DMS79 treated with DMSO at 0.1 percent for 48 hours (cell line): ENCODE data around the gene SP140.
A peak's percentile ranks its signal among the peaks of the same experiment; 100 is the strongest.
"Not testable (repeated sequence)": the region's sequence is repeated elsewhere in the genome, so short reads cannot be mapped to it uniquely, and the experiment has no call there.

ENCODE experiments used
- DNase-seq: peaks from one replicate; lab custom pipeline; 2025; lab: John Stamatoyannopoulos, UW

SP140 gene

DNA sequence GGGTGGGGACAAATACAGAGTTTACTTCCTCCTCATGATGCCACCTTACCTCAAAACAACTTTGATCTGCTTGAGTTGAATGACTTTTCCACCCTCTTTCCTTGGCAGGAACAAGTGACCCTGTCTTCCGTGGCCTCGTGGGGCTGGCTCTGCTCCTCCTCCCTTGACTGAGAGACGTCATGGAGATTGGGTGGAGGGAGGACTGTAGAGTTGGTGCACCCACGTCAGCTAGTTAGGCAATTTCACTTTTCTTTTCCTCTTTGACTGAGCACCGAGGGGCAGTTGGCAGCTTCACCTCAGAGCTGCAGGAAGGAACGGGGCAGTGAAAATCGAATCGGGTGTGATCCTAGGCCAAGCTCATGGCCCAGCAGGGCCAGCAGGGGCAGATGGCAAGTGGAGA lies at the start of gene SP140:
SP140 (plus strand) TSS at position 251 of the 400 bp plus-strand sequence; CDS start at position 360, 109 bp downstream.
- no peak for DNase-seq

DNA sequence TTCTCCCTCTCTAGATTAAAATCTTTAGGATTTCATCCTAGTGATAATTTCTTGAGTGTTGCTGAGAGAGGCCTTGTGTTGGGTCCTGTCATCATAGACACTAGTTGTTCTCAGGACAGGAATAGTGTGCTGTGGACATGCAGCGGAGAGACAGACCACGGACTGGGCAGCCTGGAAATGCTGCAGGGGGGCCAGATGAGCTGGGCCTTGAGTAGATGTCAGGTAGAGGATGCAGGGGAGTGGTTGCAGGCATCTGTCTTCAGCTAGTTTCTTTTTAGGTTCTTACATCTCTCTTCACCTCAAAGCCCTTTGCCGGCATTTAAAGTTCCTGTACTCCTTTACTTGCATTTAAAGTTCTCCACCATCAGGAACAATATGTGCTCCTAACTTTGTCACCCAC lies 48.5 kb upstream of the SP140 start:
- no peak for DNase-seq

DNA sequence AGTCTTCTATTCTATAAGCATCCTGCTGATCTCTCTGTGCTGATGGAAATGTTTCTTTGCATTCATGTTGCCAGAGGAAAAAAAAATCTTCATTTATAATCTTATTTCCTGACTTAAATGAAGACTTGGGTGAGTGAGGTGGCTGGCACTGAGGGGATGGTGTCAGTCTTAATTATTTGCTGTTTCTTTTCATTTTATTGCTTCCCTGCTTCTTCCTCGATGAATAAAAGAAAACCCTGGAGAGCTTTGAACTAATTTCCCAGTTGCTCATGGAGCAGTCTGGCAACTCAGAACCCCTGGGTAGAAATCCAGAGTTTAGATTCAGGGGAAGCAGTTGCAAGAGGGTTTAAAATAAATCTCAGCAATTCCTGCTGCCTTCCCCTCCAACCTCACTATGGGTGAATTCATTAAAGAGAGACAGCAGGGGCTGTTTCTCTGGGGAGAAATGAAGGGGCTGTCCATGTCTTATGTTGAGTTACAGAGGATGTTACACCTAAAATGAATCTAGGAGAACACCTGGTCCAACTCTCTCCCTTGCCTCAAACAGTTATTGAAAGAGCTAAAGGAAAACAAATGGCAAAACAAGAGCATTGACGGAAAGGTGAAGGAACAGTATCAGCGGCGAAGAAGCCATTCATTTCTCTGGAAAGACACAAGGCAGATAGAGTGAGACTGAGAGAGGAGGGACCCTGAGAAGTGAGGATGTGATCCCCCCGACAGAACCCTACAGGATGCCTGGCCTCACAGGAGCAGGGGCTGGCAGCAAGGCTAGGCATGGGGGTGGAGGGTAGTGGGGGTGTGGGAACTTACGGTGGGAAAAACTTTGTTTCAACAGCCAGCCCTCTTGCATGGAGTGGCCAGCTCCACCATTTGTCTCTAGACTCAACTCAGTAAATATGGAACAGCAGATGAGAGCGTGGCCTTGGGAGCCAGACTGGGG lies 46.7 kb upstream of the SP140 start:
- DNase-seq, result no peak

DNA sequence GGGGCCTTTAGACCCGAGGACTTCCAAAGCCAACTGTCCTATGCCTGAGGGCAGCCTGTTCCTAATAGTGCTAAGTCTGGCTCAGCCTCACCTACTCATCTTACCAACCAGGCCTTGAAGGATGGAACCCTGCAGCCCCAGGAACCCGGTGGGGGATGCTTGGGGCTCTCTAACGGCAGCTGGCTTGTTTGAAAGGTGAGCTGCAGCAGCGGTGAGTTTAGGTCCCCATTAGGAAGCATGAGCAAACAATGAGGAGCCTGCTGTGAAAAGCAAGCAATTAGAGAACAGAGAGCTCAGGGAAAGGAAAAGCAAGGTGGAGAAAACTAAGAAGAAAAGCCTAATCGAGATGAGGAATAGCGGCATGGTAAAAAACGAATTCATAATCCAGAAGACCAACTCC lies 45.6 kb upstream of the SP140 start:
- DNase-seq, result no peak

DNA sequence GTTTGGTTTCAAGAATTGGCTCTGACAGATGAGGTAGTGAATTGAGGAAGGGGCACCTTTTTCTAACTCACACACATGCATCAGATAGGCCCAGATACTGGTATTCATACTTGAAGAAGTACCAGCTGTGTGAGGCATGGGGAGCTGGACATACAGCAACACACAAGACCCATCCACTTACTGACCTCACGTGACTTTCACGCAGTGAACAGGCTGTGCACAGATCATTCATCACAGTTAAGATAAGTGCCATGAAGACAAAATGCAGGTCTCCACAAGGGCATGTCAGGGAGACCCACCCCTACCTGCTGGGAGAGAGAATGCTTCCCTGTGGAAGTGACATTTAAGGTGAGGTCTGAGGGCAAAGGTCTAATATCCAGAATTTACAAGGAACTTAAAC lies 44.3 kb upstream of the SP140 start:
- no peak for DNase-seq

DNA sequence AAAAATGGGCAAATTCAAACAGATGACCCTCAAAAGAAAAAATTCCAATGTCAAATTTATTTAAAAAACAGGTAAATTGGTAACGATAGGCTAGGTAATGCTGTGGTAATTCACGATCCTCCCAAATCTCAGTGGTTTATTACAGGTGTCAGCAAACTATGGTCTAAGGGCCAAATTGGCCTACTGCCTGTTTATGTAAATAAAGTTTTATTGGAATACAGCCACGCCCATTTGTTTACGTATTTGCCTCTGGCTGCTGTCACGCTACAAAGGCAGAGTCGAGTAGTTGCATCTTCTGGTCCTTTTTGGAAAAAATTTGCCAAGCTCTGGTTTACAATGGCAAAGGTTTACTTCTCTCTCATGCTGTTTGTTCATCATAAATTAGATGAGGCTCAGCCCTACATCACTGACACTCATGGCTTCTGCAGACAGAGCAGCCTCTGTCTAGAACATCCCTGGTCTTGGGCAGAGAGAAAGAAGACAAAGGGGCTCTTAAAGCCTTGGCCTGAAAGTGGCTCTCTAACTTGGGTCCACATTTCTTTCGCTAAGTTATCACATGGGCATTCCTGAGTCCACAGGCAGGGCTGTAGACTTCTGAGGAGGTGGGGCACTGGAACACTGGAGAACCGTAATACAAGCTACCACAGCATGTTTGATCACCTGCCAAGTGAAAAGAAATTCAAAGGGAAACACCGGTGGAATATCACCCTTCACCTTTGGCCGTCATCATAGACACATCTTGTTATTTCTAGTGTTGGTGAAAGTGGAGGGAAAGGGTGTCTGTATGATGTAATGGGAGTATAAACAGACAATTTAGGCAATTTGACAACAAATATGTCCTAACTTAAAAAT lies 40.6 kb upstream of the SP140 start:
- DNase-seq, result no peak

DNA sequence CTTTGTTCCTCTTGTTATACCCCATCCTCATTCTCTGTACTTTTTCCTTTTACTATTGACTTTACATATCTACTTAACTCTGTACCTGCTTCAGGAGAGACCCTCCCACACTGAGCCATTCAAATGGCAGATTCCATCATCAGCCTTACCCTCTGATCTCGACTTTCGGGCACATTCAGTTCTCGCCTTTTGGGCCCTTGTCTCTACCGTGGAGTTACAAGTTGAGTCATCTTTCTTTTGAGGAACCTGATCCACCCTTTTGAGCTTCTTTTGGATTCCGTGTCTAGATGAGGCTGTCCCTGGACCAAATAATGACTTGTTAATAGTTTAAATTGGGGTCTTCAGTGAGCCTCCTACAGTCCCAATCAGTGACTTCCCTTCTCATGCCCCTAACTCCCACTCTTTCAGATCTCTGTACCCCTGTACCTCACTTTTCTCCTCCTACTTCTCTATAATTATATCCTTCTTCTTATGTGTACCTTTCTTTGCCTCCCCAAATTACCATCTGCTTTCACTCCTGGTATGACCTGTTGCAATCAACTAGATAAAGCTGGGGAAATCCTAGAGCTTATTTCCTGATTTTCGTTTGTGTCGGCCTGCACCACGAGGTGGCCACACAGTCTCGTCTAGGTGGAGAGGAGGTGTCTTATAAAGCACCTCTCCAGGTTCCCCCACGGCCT lies 23.0 kb upstream of the SP140 start:
- DNase-seq, result no peak

DNA sequence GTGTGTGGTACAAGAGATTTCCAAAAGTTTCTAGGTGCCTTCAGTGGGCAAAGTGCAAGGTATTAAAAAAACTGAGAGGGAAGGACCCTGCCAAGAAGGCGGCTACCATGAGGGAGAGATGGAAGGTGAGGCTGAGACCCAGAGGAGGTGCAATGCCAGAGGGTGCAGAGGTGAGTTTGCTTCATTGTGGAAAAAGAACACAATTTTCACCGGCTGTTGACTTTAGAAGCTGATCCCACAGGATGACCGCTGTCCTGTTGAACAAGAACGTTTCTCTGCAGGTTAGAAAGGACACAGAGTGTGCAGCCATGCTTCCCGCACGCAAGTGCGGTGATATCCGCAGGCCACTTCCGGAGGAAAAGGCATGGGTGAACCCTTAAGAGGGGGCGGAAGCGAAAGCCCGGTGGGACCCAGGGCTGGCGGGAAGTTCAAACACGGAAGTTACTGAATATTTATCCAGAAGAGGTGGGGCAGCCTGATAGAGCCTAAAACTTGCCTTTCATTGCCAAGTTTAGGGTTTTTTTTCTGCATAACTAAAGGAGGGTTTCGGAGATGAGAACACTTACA lies 22.3 kb upstream of the SP140 start:
- DNase-seq, result no peak

DNA sequence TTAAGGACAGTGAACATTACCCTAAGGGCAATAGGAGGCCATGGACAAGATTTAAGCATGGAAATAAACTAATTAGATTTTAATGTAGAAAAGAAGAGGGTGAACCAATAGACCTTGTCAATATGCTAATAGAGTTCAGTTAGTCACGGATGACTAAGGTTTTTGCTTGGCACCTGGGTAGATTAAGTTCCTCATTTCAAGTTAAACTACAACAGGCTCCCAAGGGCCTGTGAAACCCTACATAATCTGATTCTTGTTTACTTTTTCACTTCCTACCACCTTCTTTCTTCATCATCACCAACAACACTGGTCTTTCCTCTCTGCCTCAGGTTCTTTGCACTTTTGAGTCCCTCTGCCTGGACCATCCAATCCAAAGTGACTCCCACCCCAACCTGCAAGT lies 20.5 kb upstream of the SP140 start:
- DNase-seq, result no peak

DNA sequence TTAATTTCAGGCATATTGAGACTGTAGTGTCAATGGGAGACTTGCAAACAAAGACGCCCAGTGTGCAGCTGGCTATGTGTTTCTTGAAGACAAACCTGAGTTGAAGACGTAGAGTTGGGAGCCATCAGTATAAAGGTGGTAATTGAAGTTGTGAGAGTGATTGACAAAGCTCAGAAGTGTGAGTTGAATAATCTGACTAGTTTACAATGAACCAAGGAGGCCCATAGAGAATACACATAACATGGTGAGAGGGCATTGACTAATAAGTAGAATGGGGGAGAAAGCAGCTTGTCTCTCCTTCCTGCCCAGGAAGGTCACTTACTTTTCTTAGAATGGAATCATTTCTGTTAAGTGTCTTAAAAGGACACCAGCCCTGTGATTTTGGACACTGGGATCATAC lies 19.8 kb upstream of the SP140 start:
- DNase-seq, result no peak

DNA sequence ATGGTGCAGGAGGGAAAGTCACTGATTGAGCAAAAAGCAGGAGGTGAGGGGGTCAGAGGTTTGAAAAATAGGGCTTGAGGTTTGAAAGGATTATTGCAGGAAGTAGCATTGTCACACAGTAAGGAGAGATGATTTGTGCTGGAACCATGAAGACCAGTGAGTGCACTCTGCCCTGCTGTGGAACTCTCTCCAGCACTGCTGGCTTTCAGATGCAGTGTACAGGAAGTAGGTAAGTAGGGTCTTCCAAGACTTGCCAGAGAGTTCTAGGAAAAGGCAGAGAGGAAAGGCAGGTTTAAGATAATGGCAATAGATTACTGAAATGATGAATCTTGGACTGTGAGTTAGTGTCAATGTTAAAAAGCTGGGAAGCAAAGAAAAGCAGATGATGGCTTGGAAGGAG lies 17.0 kb upstream of the SP140 start:
- DNase-seq, result no peak

DNA sequence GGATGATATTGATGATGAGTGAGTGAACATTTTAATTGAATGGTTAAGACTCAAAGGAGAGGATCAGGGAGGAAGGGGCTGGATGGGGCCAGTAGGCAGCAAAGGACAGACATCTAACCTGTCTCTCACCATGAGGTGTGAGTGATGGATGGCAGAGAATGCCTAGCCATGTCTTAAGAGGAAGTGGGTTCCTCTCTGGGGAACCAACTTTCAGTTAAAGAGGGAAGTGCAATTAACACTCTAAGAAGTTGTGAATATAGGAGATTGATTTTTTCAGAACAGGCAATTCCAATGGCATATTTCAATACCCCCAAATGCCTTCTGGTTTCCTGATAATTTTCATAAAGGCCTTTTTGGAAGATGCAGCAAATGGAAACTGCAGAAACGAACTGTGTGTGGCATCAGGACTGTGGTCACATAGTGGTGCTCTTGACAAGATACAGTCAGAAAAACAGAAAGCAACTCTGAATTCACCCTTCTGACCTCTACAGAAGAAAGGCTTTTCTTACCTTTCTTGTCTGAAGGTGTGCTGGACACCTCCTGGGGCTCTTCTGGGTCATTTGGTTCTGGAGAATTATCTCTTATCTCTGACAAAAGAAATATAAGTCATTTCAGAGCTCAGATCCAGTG lies 16.0 kb upstream of the SP140 start:
- no peak for DNase-seq

DNA sequence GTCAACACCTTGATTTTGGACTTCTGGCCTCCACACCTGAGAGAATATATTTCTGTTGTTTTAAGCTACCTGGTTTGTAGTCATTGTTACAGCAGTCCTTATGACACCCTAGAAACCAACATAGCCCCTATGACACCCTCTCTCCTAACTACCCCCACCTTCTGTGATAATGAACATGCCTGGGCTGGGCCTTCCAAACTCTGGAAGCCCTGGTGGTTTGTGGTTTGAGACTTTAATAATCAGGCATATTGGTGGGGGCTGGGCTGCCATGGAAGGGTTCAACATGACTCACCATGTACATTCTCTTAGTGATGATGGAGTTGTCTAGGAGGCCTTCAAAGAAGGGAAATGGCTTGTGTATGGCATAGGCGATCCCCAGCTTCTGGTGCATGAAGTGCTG lies 9.0 kb upstream of the SP140 start:
- no peak for DNase-seq

DNA sequence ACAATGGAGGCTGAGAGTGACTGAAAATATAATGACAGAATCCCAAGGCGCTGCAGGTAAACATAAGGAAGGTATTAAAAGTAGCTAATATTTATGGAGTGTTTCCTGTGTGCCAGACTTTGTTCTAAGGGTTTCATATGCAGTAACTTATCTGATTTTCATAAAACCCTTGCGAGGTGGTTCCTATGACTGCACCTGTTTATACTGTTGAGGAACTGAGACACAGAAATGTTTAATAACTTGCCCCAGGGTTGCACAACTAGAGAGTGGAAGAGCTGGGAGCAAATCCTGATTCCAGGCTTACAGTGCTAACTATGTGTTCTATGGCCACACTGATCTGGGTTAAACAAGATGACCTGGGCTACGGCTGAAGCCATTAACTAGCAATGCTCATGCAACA lies 8.1 kb upstream of the SP140 start:
- no peak for DNase-seq

DNA sequence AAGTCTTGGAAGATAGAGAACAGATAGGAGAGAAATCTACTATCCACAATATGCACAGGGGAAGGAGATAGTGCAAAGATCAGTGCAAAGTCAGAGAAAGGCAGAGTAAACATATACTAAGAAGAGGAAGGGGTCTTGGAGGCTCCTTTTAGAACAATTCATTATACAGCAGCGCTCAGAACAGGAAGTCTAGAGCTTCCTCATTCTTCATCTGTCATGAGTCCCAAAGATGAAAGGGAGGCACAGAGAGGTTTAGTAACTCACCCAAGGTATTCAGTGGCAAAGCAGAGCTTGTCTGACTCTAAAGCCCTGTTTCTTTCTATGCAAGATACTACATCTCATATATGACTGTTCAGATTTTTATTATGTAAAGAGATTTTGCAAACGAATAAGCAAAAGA lies 7.1 kb upstream of the SP140 start:
- no peak for DNase-seq

DNA sequence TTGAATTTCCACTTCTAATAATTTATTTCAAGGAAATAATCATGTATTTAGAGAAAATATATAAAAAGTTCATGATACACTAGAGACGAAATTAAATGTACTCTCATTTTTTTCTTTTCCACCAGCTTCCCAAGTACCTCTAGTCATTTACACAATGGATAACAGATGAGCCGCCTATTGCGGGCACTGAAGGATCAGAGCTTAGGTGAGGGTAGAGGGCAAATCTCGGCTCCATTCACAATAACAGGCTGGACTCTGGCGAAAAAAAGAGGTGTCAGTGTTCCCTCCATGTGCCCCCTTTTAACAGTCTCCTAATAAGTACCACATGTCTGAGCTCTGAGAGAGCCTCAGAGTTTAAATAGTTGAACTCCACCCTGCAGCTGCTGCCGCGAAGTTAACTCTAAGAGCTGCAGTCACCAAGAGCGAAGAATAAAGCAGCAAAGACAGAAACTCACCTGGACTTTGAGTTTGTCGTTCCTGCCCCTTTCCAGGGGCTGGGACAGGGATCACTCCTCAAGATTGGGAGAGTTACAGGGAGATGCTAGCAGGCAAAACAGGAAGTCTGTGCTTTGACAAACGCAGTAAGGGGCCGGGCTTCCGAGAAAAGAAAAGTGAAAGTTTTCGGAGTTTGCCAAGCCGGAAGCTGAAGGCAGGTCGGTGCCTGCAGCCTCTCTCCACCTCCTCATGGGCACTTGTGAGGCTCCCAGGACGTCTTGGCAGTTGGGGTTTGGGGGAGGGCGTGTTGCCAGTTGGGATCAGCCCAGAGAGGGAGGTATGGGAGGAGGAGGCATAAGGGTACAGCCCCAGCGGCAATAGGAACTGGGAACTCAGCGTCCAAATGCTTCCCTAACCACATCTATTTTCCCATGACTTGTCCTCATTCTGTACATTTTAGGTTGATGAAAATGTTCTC lies 5.9 kb upstream of the SP140 start, which contains the start of gene SP110:
SP110 (minus strand) TSS at position 566 of the 913 bp plus-strand sequence. CDS start 3,057 bp downstream, outside the sequence.
- DNase-seq, result peak; percentile 56

DNA sequence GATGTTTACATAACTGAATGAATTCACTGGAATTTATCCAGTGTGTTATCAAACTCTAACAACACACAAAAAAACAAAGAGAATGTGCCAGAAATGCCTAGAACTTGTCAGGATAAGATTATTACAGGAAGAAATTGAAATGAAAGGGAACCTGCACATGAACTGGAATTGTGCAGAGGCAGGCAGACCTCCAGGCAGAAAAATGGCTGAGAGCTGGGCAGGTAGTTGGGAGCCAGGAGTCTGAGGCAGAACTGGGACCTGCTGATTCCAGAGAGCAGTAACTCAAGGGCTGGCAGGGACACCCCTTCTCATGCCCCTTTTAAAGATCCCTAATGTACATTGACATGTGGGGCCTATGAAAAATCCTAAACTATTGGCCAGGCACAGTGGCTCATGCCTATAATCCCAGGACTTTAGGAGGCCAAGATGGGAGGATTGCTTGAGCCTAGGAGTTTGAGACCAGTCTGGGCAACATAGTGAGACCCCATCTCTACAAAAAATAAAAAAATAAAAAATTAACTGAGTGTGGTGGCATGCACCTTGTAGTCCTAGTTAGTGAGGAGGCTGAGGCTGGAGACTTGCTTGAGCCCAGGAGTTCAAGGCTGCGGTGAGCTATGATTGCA lies 5.1 kb upstream of the SP140 start:
- DNase-seq, result no peak

DNA sequence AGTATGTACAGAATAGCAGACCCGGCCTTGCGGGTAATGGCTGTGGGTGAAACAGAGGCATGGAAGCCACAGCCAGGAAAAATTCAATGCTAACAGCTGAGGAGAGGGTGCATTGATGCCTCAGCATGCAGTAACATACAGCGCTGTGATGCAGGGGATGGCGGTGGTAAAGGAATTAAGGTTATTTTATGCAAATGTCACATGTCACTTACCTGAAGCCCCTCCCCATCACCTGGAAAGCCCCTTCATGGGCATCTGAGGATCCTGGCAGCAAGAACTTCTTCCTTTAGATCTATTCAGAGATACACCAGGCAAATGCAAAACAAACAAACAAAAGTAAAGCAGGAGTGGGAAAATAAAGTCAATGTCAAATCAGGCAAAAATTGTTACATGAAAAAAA lies 4.0 kb upstream of the SP140 start:
- no peak for DNase-seq

DNA sequence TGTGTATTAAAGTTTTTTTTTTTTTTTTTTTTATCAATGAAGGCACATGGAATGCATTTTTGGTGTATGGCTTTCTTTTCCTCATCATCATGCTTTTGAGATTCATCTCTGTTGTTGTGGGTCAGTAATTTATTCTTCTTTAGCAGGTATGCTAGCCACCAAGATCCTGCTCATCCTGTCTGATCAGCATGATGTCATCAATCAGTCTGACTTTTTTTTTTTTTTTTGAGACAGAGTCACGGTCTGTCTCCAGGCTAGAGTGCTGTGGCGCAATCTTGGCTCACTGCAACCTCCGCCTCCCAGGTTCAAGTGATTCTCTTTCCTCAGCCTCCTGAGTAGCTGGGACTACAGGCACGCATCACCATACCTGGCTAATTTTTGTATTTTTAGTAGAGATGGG lies 2.7 kb upstream of the SP140 start:
- DNase-seq, result not testable (repeated sequence)

DNA sequence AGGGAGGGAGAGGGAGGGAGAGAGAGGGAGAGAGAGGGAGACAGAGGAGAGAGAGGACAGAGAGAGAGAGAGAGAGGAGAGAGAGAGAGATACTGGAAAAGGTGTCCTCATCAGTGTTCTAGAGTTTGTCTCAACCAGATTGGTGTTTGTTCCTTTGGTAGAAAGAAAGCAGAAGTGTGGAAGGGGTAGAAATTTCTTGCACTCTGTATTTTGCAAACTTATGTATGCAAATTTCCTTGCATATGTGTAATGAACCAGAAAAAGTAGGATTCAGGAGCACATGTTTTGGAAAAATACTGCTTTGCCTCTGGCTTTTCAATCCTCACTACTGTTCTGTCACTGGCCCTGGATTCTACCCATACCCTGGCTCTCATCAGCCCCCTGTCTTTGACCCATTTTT lies 1.1 kb upstream of the SP140 start:
- DNase-seq, result no peak
